ENCODE measurements around the gene CSNK1G2.

Gene CSNK1G2

GRCh38 chr19:1929021-1929742 is 11.8 kb upstream of the CSNK1G2 start:
- Histone ChIP-seq H3K27me3 (ENCODE audit: control insufficient read depth in 2 of 2, insufficient read depth in 2 of 2, low read length in 2 of 2) (no peaks in the 10 kb centered on the region), H3K4me3 (ENCODE audit: low read length in 2 of 2) (peak overlapping the region; percentile 59 to 65), H3K27ac (ENCODE audit: low read depth in 2 of 2, low read length in 2 of 2) (no peak overlapping the region), H3K4me1 (ENCODE audit: control insufficient read depth in 2 of 2, insufficient read depth in 2 of 2, low read length in 2 of 2) (peaks cover 10 to 11% of the 10 kb centered on the region in 2 donors), H3K9ac (ENCODE audit: low read depth in 1 of 2, low read length in 2 of 2) (peak overlapping the region; percentile 32 to 48), H3K9me3 (ENCODE audit: control insufficient read depth in 2 of 2, low read length in 2 of 2) (no peaks in the 10 kb centered on the region), H3K36me3 (ENCODE audit: control insufficient read depth in 2 of 2, insufficient read depth in 2 of 2, low read length in 2 of 2) (peaks cover 0 to 5% of the 10 kb centered on the region in 2 donors)

DNA sequence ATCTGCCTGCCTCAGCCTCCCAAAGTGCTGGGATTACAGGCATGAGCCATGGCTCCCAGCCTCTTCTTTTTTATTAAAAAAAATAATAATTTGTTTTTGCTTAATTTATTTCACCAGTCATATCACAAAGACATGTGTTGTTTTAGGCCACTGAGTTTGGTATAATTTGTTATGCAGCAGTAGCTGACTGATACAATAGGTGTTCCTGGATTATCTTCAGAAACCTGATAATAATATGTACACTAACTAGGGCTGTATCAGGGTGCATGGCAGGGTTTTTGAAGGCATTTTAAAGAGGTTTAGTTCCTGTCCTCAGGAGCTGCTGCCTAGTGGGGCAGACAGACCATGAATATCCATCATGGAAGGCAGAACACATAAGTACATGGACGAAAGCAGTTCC is 9.5 kb upstream of the CSNK1G2 start:
- Histone ChIP-seq H3K36me3 (ENCODE audit: control insufficient read depth in 2 of 2, insufficient read depth in 2 of 2, low read length in 2 of 2) (no peaks in the 10 kb centered on the region), H3K4me1 (ENCODE audit: control insufficient read depth in 2 of 2, insufficient read depth in 2 of 2, low read length in 2 of 2) (peaks cover 11 to 20% of the 10 kb centered on the region in 2 donors), H3K4me3 (ENCODE audit: low read length in 2 of 2) (no peak overlapping the region), H3K27ac (ENCODE audit: low read depth in 2 of 2, low read length in 2 of 2) (no peak overlapping the region), H3K9me3 (ENCODE audit: control insufficient read depth in 2 of 2, low read length in 2 of 2) (peaks cover 0 to 3% of the 10 kb centered on the region in 2 donors), H3K27me3 (ENCODE audit: control insufficient read depth in 2 of 2, insufficient read depth in 2 of 2, low read length in 2 of 2) (no peaks in the 10 kb centered on the region), H3K9ac (ENCODE audit: low read depth in 1 of 2, low read length in 2 of 2) (no peak overlapping the region)

- no peaks in the 10 kb centered on the region for H3K27me3 ChIP-seq (ENCODE audit: control insufficient read depth in 2 of 2, insufficient read depth in 2 of 2, low read length in 2 of 2)
- H3K27ac ChIP-seq (ENCODE audit: low read depth in 2 of 2, low read length in 2 of 2) = no peak overlapping the region
- peaks cover 11 to 20% of the 10 kb centered on the region in 2 donors for H3K4me1 ChIP-seq (ENCODE audit: control insufficient read depth in 2 of 2, insufficient read depth in 2 of 2, low read length in 2 of 2)
- H3K9me3 ChIP-seq (ENCODE audit: control insufficient read depth in 2 of 2, low read length in 2 of 2) = peaks cover 0 to 3% of the 10 kb centered on the region in 2 donors
- no peaks in the 10 kb centered on the region for H3K36me3 ChIP-seq (ENCODE audit: control insufficient read depth in 2 of 2, insufficient read depth in 2 of 2, low read length in 2 of 2)
- H3K4me3 ChIP-seq (ENCODE audit: low read length in 2 of 2) = no peak overlapping the region
- H3K9ac ChIP-seq (ENCODE audit: low read depth in 1 of 2, low read length in 2 of 2) = no peak overlapping the region
Observed at GRCh38 chr19:1932395-1932794, 8.6 kb upstream of the CSNK1G2 start.

DNA sequence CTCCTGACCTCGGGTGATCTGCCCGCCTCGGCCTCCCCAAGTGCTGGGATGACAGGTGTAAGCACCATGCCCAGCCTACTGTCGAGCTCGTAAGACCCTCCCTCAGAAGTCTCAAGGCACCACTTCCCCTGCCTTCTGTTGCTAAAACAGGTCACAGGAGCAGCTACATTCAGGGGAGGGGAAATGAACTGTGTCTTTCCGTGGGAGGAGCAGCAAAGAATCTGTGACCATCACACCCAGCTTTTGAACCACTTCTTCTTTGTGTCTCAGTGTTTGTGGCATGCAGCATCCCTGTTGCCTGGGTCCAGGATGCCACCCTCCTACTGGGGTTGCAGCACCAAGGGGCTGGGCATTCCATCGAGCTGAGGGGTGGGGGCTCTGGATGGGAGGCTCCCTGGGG is 7.7 kb upstream of the CSNK1G2 start:
- Histone ChIP-seq H3K9ac (ENCODE audit: low read depth in 1 of 2, low read length in 2 of 2) (no peak overlapping the region), H3K36me3 (ENCODE audit: control insufficient read depth in 2 of 2, insufficient read depth in 2 of 2, low read length in 2 of 2) (no peaks in the 10 kb centered on the region), H3K4me1 (ENCODE audit: control insufficient read depth in 2 of 2, insufficient read depth in 2 of 2, low read length in 2 of 2) (peaks cover 11 to 20% of the 10 kb centered on the region in 2 donors), H3K27ac (ENCODE audit: low read depth in 2 of 2, low read length in 2 of 2) (no peak overlapping the region), H3K9me3 (ENCODE audit: control insufficient read depth in 2 of 2, low read length in 2 of 2) (peaks cover 0 to 3% of the 10 kb centered on the region in 2 donors), H3K27me3 (ENCODE audit: control insufficient read depth in 2 of 2, insufficient read depth in 2 of 2, low read length in 2 of 2) (no peaks in the 10 kb centered on the region), H3K4me3 (ENCODE audit: low read length in 2 of 2) (no peak overlapping the region)

DNA sequence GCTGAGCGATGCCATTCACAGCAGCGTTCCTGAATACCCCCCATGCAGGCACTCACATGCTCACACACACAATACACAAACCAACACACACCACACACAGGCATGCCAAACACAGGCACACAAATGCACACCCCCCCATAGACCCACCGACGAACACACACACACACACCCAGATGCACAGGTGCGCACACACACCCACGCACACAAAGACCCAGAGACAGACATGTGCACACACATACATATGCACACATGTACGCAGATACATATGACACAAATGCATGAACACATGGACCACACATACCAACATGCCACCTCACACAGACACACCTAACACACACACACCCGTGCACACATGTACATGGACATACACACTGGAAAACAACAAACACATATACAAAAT is 7.0 kb upstream of the CSNK1G2 start:
- Histone ChIP-seq H3K27ac (ENCODE audit: low read depth in 2 of 2, low read length in 2 of 2) (no peak overlapping the region), H3K4me1 (ENCODE audit: control insufficient read depth in 2 of 2, insufficient read depth in 2 of 2, low read length in 2 of 2) (peaks cover 10 to 20% of the 10 kb centered on the region in 2 donors), H3K4me3 (ENCODE audit: low read length in 2 of 2) (no peak overlapping the region), H3K9ac (ENCODE audit: low read depth in 1 of 2, low read length in 2 of 2) (no peak overlapping the region), H3K36me3 (ENCODE audit: control insufficient read depth in 2 of 2, insufficient read depth in 2 of 2, low read length in 2 of 2) (no peaks in the 10 kb centered on the region), H3K9me3 (ENCODE audit: control insufficient read depth in 2 of 2, low read length in 2 of 2) (peaks cover 0 to 3% of the 10 kb centered on the region in 2 donors), H3K27me3 (ENCODE audit: control insufficient read depth in 2 of 2, insufficient read depth in 2 of 2, low read length in 2 of 2) (no peaks in the 10 kb centered on the region)

GRCh38 chr19:1935484-1936208 is 5.3 kb upstream of the CSNK1G2 start:
- peaks cover 0 to 3% of the 10 kb centered on the region in 2 donors for H3K9me3 ChIP-seq (ENCODE audit: control insufficient read depth in 2 of 2, low read length in 2 of 2)
- H3K36me3 ChIP-seq (ENCODE audit: control insufficient read depth in 2 of 2, insufficient read depth in 2 of 2, low read length in 2 of 2) = no peaks in the 10 kb centered on the region
- peaks cover 9 to 18% of the 10 kb centered on the region in 2 donors for H3K4me1 ChIP-seq (ENCODE audit: control insufficient read depth in 2 of 2, insufficient read depth in 2 of 2, low read length in 2 of 2)
- no peak overlapping the region for H3K4me3 ChIP-seq (ENCODE audit: low read length in 2 of 2)
- H3K27ac ChIP-seq (ENCODE audit: low read depth in 2 of 2, low read length in 2 of 2) = peak overlapping the region in 1 of 2 donors; percentile 23
- H3K9ac ChIP-seq (ENCODE audit: low read depth in 1 of 2, low read length in 2 of 2) = peak overlapping the region in 1 of 2 donors; percentile 35
- H3K27me3 ChIP-seq (ENCODE audit: control insufficient read depth in 2 of 2, insufficient read depth in 2 of 2, low read length in 2 of 2) = no peaks in the 10 kb centered on the region

GRCh38 chr19:1936430-1936829 is 4.5 kb upstream of the CSNK1G2 start:
- Histone ChIP-seq H3K9ac (ENCODE audit: low read depth in 1 of 2, low read length in 2 of 2) (peak overlapping the region in 1 of 2 donors; percentile 35), H3K9me3 (ENCODE audit: control insufficient read depth in 2 of 2, low read length in 2 of 2) (peaks cover 0 to 3% of the 10 kb centered on the region in 2 donors), H3K27me3 (ENCODE audit: control insufficient read depth in 2 of 2, insufficient read depth in 2 of 2, low read length in 2 of 2) (no peaks in the 10 kb centered on the region), H3K4me1 (ENCODE audit: control insufficient read depth in 2 of 2, insufficient read depth in 2 of 2, low read length in 2 of 2) (peaks cover 9 to 18% of the 10 kb centered on the region in 2 donors), H3K36me3 (ENCODE audit: control insufficient read depth in 2 of 2, insufficient read depth in 2 of 2, low read length in 2 of 2) (no peaks in the 10 kb centered on the region), H3K4me3 (ENCODE audit: low read length in 2 of 2) (no peak overlapping the region), H3K27ac (ENCODE audit: low read depth in 2 of 2, low read length in 2 of 2) (no peak overlapping the region)

- H3K27ac ChIP-seq (ENCODE audit: low read depth in 2 of 2, low read length in 2 of 2) = no peak overlapping the region
- H3K4me3 ChIP-seq (ENCODE audit: low read length in 2 of 2) = no peak overlapping the region
- H3K9me3 ChIP-seq (ENCODE audit: control insufficient read depth in 2 of 2, low read length in 2 of 2) = peaks cover 0 to 3% of the 10 kb centered on the region in 2 donors
- no peak overlapping the region for H3K9ac ChIP-seq (ENCODE audit: low read depth in 1 of 2, low read length in 2 of 2)
- H3K27me3 ChIP-seq (ENCODE audit: control insufficient read depth in 2 of 2, insufficient read depth in 2 of 2, low read length in 2 of 2) = no peaks in the 10 kb centered on the region
- peaks cover 9 to 18% of the 10 kb centered on the region in 2 donors for H3K4me1 ChIP-seq (ENCODE audit: control insufficient read depth in 2 of 2, insufficient read depth in 2 of 2, low read length in 2 of 2)
- no peaks in the 10 kb centered on the region for H3K36me3 ChIP-seq (ENCODE audit: control insufficient read depth in 2 of 2, insufficient read depth in 2 of 2, low read length in 2 of 2)
Observed at GRCh38 chr19:1936916-1937610, 3.9 kb upstream of the CSNK1G2 start.

DNA sequence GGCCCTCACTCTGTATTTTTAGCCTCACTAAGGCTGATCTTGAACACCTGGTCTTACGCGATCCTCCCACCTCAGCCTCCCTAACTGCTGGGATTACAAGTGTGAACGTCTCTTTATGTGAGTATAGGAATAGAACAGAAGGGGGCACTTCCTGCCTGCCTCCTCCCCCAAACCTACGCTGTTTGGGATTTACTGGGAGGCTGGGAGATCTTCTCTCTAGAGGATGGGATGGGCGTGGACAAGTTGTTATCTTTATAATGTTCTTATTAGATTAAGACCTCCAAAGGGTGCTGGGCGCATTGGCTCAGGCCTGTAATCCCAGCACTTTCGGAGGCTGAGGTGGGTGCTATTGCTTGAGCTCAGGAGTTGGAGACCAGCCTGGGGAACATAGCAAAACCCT is 2.9 kb upstream of the CSNK1G2 start:
- peaks cover 0 to 3% of the 10 kb centered on the region in 2 donors for H3K9me3 ChIP-seq (ENCODE audit: control insufficient read depth in 2 of 2, low read length in 2 of 2)
- no peaks in the 10 kb centered on the region for H3K36me3 ChIP-seq (ENCODE audit: control insufficient read depth in 2 of 2, insufficient read depth in 2 of 2, low read length in 2 of 2)
- no peaks in the 10 kb centered on the region for H3K27me3 ChIP-seq (ENCODE audit: control insufficient read depth in 2 of 2, insufficient read depth in 2 of 2, low read length in 2 of 2)
- H3K27ac ChIP-seq (ENCODE audit: low read depth in 2 of 2, low read length in 2 of 2) = no peak overlapping the region
- H3K4me3 ChIP-seq (ENCODE audit: low read length in 2 of 2) = no peak overlapping the region
- H3K4me1 ChIP-seq (ENCODE audit: control insufficient read depth in 2 of 2, insufficient read depth in 2 of 2, low read length in 2 of 2) = peaks cover 14 to 23% of the 10 kb centered on the region in 2 donors
- H3K9ac ChIP-seq (ENCODE audit: low read depth in 1 of 2, low read length in 2 of 2) = no peak overlapping the region

Data from mucosa of rectum (tissue), 2 donors.